ENCODE results near the gene FZD1. TPM values are rescaled to one million over a fixed set of nuclear protein-coding genes. Genes with fewer than 3 reads are reported as not detected.

Gene FZD1
- total RNA-seq, 1 donor from 2014 or later, result 5.1 TPM

- Histone ChIP-seq H3K36me3 (no peaks in the 10 kb centered on the region), H3K27me3 (no peaks in the 10 kb centered on the region), H3K9ac (no peak overlapping the region), H3F3A (ENCODE audit: low read depth) (peaks cover 15% of the 10 kb centered on the region), H3K4me1 (peaks cover 26% of the 10 kb centered on the region), H4K20me1 (ENCODE audit: low read depth) (no peaks in the 10 kb centered on the region), H3K27ac (no peak overlapping the region), H3K79me2 (ENCODE audit: low read depth) (no peaks in the 10 kb centered on the region), H2AFZ (replicated peaks) (no peak overlapping the region), H3K9me3 (ENCODE audit: low read depth) (no peaks in the 10 kb centered on the region), H3K4me2 (no peak overlapping the region), H3K4me3 (no peak overlapping the region)
- H3K36me3 Mint-ChIP-seq, result no peaks in the 10 kb centered on the region
- H3K27me3 Mint-ChIP-seq (ENCODE audit: insufficient read depth, low read depth), result no peaks in the 10 kb centered on the region
- DNase-seq (ENCODE audit: low spot score), result no peak
- H3K4me1 Mint-ChIP-seq, result peaks cover 30% of the 10 kb centered on the region
- peak overlapping the region; percentile 64 for H3K27ac Mint-ChIP-seq
- no peak overlapping the region for H3K4me3 Mint-ChIP-seq
- no peak for TF ChIP-seq CTCF (IDR thresholded peaks at IDR 0.05)
- TF ChIP-seq EZH2phosphoT487 (IDR thresholded peaks at IDR 0.05), result no peak
- TF ChIP-seq EZH2 (IDR thresholded peaks at IDR 0.05), result no peak
- H3K9me3 Mint-ChIP-seq, result no peaks in the 10 kb centered on the region
These were observed 31.0 kb upstream of the FZD1 start for GRCh38 chr7:91233212-91233611.

- no peak for DNase-seq (ENCODE audit: low spot score)
- Histone ChIP-seq H3K9me3 (ENCODE audit: low read depth) (no peaks in the 10 kb centered on the region), H3K27ac (no peak overlapping the region), H3K79me2 (ENCODE audit: low read depth) (no peaks in the 10 kb centered on the region), H2AFZ (replicated peaks) (no peak overlapping the region), H3K4me2 (no peak overlapping the region), H3F3A (ENCODE audit: low read depth) (no peaks in the 10 kb centered on the region), H3K36me3 (no peaks in the 10 kb centered on the region), H4K20me1 (ENCODE audit: low read depth) (no peaks in the 10 kb centered on the region), H3K27me3 (no peaks in the 10 kb centered on the region), H3K4me3 (no peak overlapping the region), H3K9ac (no peak overlapping the region), H3K4me1 (peaks cover 7% of the 10 kb centered on the region)
- H3K36me3 Mint-ChIP-seq, result no peaks in the 10 kb centered on the region
- peaks cover 35% of the 10 kb centered on the region for H3K4me1 Mint-ChIP-seq
- no peak for TF ChIP-seq EZH2phosphoT487 (IDR thresholded peaks at IDR 0.05)
- TF ChIP-seq EZH2 (IDR thresholded peaks at IDR 0.05), result no peak
- no peak for TF ChIP-seq CTCF (IDR thresholded peaks at IDR 0.05)
- H3K27me3 Mint-ChIP-seq (ENCODE audit: insufficient read depth, low read depth), result no peaks in the 10 kb centered on the region
- no peak overlapping the region for H3K4me3 Mint-ChIP-seq
- H3K9me3 Mint-ChIP-seq, result no peaks in the 10 kb centered on the region
- H3K27ac Mint-ChIP-seq, result no peak overlapping the region
These were observed 28.9 kb upstream of the FZD1 start for GRCh38 chr7:91235211-91235832.

- H3K4me1 ChIP-seq, result no peaks in the 10 kb centered on the region
- DNase-seq (ENCODE audit: low spot score), result no peak
- Mint-ChIP-seq H3K27me3 (ENCODE audit: insufficient read depth, low read depth) (peaks cover 2% of the 10 kb centered on the region), H3K27ac (peak overlapping the region; percentile 32), H3K4me1 (peaks cover 31% of the 10 kb centered on the region), H3K4me3 (no peak overlapping the region), H3K9me3 (no peaks in the 10 kb centered on the region), H3K36me3 (no peaks in the 10 kb centered on the region)
- no peaks in the 10 kb centered on the region for H3K27me3 ChIP-seq
- no peaks in the 10 kb centered on the region for H3K79me2 ChIP-seq (ENCODE audit: low read depth)
- no peak overlapping the region for H3K27ac ChIP-seq
- no peak overlapping the region for H3K9ac ChIP-seq
- H3K9me3 ChIP-seq (ENCODE audit: low read depth), result no peaks in the 10 kb centered on the region
- no peak overlapping the region for H3K4me3 ChIP-seq
- no peaks in the 10 kb centered on the region for H3K36me3 ChIP-seq
- TF ChIP-seq EZH2 (IDR thresholded peaks at IDR 0.05) (no peak), CTCF (IDR thresholded peaks at IDR 0.05) (no peak), EZH2phosphoT487 (IDR thresholded peaks at IDR 0.05) (no peak)
- H2AFZ ChIP-seq (replicated peaks), result peak overlapping the region; percentile 50
- H3F3A ChIP-seq (ENCODE audit: low read depth), result no peaks in the 10 kb centered on the region
- no peak overlapping the region for H3K4me2 ChIP-seq
- no peaks in the 10 kb centered on the region for H4K20me1 ChIP-seq (ENCODE audit: low read depth)
These were observed 25.0 kb upstream of the FZD1 start for GRCh38 chr7:91239171-91239604.

Measured in neural progenitor cell (in vitro differentiated cells).